PC-9 (cell line): ENCODE data around the gene IFT122. TPM values are rescaled to one million over a fixed set of nuclear protein-coding genes. Genes with fewer than 3 reads are reported as not detected.
"Not testable (repeated sequence)": the region's sequence is repeated elsewhere in the genome, so short reads cannot be mapped to it uniquely, and the experiment has no call there.

ENCODE experiments used
- BruUV-seq: library from RNA; stranded (reverse); fragments of 400-500 nt; replicated peaks from 2 replicates; lab custom pipeline; 2021; lab: Mats Ljungman, UMichigan
- CTCF ChIA-PET: fragments of 300-600 bp; sonication (Branson Sonifier 250); formaldehyde crosslinking; loops from one replicate; lab custom pipeline; 2022; ENCODE audit warnings: antibody characterized with exemption; lab: Charles Lee
- POLR2A ChIA-PET: fragments of 300-600 bp; sonication (Branson Sonifier 250); formaldehyde crosslinking; loops from one replicate; lab custom pipeline; 2022; ENCODE audit warnings: antibody characterized with exemption; ENCODE audit not compliant: unreplicated experiment; lab: Charles Lee
- DNase-seq, 2 experiments: peaks; one replicate each; pipeline versions ENCODE4 v3.0.0 to v3.0.0-alpha.2; 2015 to 2022; ENCODE audit warnings: mixed read lengths in 1 of 2
- H2AFZ ChIP-seq: fragments of 200-600 bp; sonication (generic); 2 replicates; pipeline ENCODE4 v1.8.1; 2017; ENCODE audit warnings: antibody characterized with exemption
- H3F3A ChIP-seq: fragments of 200-600 bp; sonication (generic); 2 replicates; pipeline ENCODE4 v1.8.1; 2017; ENCODE audit warnings: antibody characterized with exemption, mild to moderate bottlenecking, low read depth; ENCODE audit not compliant: insufficient read depth
- H3K27ac ChIP-seq: fragments of 200-600 bp; sonication (generic); 2 replicates; pipeline ENCODE4 v1.6.1; 2016; ENCODE audit warnings: mixed run types
- H3K27me3 ChIP-seq: fragments of 200-600 bp; sonication (generic); 2 replicates; pipeline ENCODE4 v1.6.1; 2016; ENCODE audit warnings: low read depth, mixed run types; ENCODE audit not compliant: insufficient read depth
- H3K36me3 ChIP-seq: fragments of 200-600 bp; sonication (generic); 2 replicates; pipeline ENCODE4 v1.6.1; 2016; ENCODE audit warnings: low read depth, mixed run types
- H3K4me1 ChIP-seq: fragments of 200-600 bp; sonication (generic); replicated peaks from 2 replicates; pipeline ENCODE4 v1.6.1; 2016; ENCODE audit warnings: mixed run types; ENCODE audit not compliant: insufficient read depth
- H3K4me2 ChIP-seq: fragments of 200-600 bp; sonication (generic); 2 replicates; pipeline ENCODE4 v1.6.1; 2017; ENCODE audit warnings: mixed run types
- H3K4me3 ChIP-seq: fragments of 200-600 bp; sonication (generic); 2 replicates; pipeline ENCODE4 v1.6.1; 2016; ENCODE audit warnings: mixed run types
- H3K79me2 ChIP-seq: fragments of 200-600 bp; sonication (generic); 2 replicates; pipeline ENCODE4 v1.6.1; 2017; ENCODE audit warnings: low read depth, mixed run types
- H3K9me2 ChIP-seq: fragments of 200-600 bp; sonication (generic); 2 replicates; pipeline ENCODE4 v1.8.1; 2017; ENCODE audit warnings: mild to moderate bottlenecking; ENCODE audit not compliant: insufficient read depth
- H3K9me3 ChIP-seq: fragments of 200-600 bp; sonication (generic); 2 replicates; pipeline ENCODE4 v1.8.1; 2016; ENCODE audit warnings: low read depth; ENCODE audit not compliant: insufficient read depth
- H4K20me1 ChIP-seq: fragments of 200-600 bp; sonication (generic); 2 replicates; pipeline ENCODE4 v1.8.1; 2017; ENCODE audit not compliant: insufficient read depth
- EZH2 ChIP-seq: fragments of 200-600 bp; sonication (generic); IDR thresholded peaks from 2 replicates; pipeline ENCODE4 v1.8.0; 2017; ENCODE audit warnings: antibody characterized with exemption, low read depth
- intact Hi-C: fragments of 100-400 bp; cut with micrococcal nuclease; formaldehyde crosslinking; loops from one replicate; pipeline ENCODE4 v1.10.0; 2022; ENCODE audit not compliant: unreplicated experiment
- total RNA-seq: library from RNA; stranded (reverse); gene quantifications from 2 replicates; pipeline ENCODE4 v1.2.3, GENCODE V29; 2021
- TF ChIP-seq, protein P1 (sequence below): fragments of 200-600 bp; sonication (generic); conservative IDR thresholded peaks from 2 replicates; pipeline ENCODE4 v1.6.1; 2017; ENCODE audit warnings: mixed run types, antibody characterized with exemption, mild to moderate bottlenecking, moderate library complexity

IFT122 gene
- total RNA-seq, 1 experiment from 2014 or later: 55.6 TPM

DNA sequence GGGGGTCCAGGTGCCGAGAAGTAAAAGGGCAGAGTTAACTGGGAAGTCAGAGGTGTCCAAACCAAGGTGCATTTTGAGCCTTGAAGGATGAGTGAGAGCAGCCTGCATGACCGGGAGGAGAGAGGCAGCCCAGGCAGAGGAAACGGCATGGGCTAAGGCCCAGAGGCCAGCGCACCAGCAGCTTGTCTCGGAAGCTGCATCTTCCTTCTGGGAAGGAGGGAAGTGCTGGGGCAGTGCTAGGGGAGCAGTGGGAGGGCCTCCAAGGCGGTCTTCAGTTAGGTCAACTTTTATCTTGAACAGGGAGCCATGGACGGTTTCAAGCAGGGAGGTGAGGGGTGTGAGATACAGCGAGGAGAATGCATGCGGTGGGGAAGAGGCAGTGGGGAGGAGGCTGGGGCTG is 104.0 kb downstream of the IFT122 start:
- no peaks in the 10 kb centered on the region for H3K27me3 ChIP-seq
- H3K36me3 ChIP-seq: no peaks in the 10 kb centered on the region
- ChIA-PET POLR2A (no interaction called here), CTCF (no interaction called here)
- no peak overlapping the region for H3K27ac ChIP-seq
- no peaks in the 10 kb centered on the region for H4K20me1 ChIP-seq
- no peak overlapping the region for H2AFZ ChIP-seq
- no peak overlapping the region for H3K4me3 ChIP-seq
- no peak for DNase-seq
- H3F3A ChIP-seq: peaks cover 11% of the 10 kb centered on the region; the same call in 1 of the 2 replicates
- TF ChIP-seq, protein P1, sequence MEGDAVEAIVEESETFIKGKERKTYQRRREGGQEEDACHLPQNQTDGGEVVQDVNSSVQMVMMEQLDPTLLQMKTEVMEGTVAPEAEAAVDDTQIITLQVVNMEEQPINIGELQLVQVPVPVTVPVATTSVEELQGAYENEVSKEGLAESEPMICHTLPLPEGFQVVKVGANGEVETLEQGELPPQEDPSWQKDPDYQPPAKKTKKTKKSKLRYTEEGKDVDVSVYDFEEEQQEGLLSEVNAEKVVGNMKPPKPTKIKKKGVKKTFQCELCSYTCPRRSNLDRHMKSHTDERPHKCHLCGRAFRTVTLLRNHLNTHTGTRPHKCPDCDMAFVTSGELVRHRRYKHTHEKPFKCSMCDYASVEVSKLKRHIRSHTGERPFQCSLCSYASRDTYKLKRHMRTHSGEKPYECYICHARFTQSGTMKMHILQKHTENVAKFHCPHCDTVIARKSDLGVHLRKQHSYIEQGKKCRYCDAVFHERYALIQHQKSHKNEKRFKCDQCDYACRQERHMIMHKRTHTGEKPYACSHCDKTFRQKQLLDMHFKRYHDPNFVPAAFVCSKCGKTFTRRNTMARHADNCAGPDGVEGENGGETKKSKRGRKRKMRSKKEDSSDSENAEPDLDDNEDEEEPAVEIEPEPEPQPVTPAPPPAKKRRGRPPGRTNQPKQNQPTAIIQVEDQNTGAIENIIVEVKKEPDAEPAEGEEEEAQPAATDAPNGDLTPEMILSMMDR: no peak
- TF ChIP-seq EZH2: no peak
- H3K9me3 ChIP-seq: no peaks in the 10 kb centered on the region
- H3K4me1 ChIP-seq: peaks cover 2% of the 10 kb centered on the region; the same call in 1 of the 2 replicates
- no peaks in the 10 kb centered on the region for H3K79me2 ChIP-seq
- intact Hi-C loops: no loop called here
- no TSS peak for BruUV-seq
- H3K4me2 ChIP-seq: no peak overlapping the region
- no peaks in the 10 kb centered on the region for H3K9me2 ChIP-seq

DNA sequence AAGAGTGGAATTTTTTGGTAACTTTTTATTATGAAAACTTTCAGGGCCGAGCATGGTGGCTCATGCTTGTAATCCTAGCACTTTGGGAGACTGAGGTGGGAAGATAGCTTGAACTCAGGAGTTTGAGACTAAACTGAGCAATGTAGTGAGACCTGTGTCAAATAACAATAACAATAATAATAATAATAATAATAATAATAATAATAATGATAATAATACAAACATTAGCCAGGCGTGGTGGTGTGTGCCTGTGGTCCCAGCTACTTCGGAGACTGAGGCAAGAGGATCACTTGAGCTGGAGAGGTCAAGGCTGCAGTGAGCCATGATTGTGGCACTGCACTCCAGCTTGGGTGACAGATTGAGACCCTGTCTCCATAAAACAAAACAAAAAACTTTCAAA is 105.9 kb downstream of the IFT122 start:
- H3K27me3 ChIP-seq, CTCF ChIA-PET, DNase-seq, BruUV-seq, H3K4me3 ChIP-seq, POLR2A ChIA-PET, H3K27ac ChIP-seq, H3K4me2 ChIP-seq, H4K20me1 ChIP-seq, H3K9me3 ChIP-seq, H3K9me2 ChIP-seq, H2AFZ ChIP-seq, intact Hi-C loops, H3K36me3 ChIP-seq, H3K79me2 ChIP-seq: not testable (repeated sequence)
- peaks cover 14% of the 10 kb centered on the region for H3K4me1 ChIP-seq
- H3F3A ChIP-seq: peaks cover 11% of the 10 kb centered on the region; the same call in 1 of the 2 replicates

DNA sequence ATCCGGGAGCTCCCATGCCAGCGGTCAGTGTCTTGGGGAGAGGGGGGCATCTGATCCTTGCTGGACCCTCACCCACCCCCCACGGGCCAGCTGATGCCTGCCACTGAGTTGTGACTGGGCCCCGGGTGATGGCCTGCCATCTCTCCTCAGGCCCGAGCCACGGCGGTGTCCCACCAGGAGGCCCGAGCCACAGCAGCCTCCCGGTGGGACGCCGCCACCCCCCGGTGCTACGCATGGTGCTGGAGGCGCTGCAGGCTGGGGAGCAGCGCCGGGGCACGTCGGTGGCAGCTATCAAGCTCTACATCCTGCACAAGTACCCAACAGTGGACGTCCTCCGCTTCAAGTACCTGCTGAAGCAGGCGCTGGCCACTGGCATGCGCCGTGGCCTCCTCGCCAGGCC is 107.2 kb downstream of the IFT122 start:
- TF ChIP-seq EZH2: no peak
- TF ChIP-seq, protein P1: no peak
- Histone ChIP-seq H4K20me1 (no peaks in the 10 kb centered on the region), H3K4me1 (peaks cover 14% of the 10 kb centered on the region), H3K9me2 (no peaks in the 10 kb centered on the region), H3K36me3 (no peaks in the 10 kb centered on the region), H3F3A (peaks cover 11% of the 10 kb centered on the region; the same call in 1 of the 2 replicates), H3K4me2 (no peak overlapping the region), H3K27me3 (no peaks in the 10 kb centered on the region), H3K79me2 (no peaks in the 10 kb centered on the region), H3K9me3 (no peaks in the 10 kb centered on the region), H3K4me3 (no peak overlapping the region), H2AFZ (no peak overlapping the region), H3K27ac (no peak overlapping the region)
- no TSS peak for BruUV-seq
- ChIA-PET CTCF (no interaction called here), POLR2A (no interaction called here)
- no peak for DNase-seq
- intact Hi-C loops: no loop called here
